OCI-LY1 (cell line): ENCODE results near the gene ABCA4.

Experiments
- CTCF ChIP-seq: fragments of 200-600 bp; sonication (generic), shearing (Covaris generic); IDR thresholded peaks from 2 replicates; pipeline ENCODE4 v1.5.1; 2017; ENCODE audit warnings: mild to moderate bottlenecking, antibody characterized with exemption, low read length, moderate library complexity, mixed read lengths
- EZH2 ChIP-seq: fragments of 200-600 bp; sonication (generic), shearing (Covaris generic); IDR thresholded peaks from 2 replicates; pipeline ENCODE4 v1.8.0; 2017; ENCODE audit warnings: borderline replicate concordance, mixed run types, mild to moderate bottlenecking, antibody characterized with exemption, low read length, moderate library complexity, mixed read lengths

- TF ChIP-seq CTCF = no peak
- TF ChIP-seq EZH2 = no peak
Observed at GRCh38 chr1:94142583-94142982, 21.6 kb upstream of the ABCA4 start.
